DMS79 (cell line): ENCODE data around the gene BCAS3.

Experiments used
- DNase-seq: peaks from one replicate; lab custom pipeline; 2025; lab: John Stamatoyannopoulos, UW

BCAS3 gene

DNA sequence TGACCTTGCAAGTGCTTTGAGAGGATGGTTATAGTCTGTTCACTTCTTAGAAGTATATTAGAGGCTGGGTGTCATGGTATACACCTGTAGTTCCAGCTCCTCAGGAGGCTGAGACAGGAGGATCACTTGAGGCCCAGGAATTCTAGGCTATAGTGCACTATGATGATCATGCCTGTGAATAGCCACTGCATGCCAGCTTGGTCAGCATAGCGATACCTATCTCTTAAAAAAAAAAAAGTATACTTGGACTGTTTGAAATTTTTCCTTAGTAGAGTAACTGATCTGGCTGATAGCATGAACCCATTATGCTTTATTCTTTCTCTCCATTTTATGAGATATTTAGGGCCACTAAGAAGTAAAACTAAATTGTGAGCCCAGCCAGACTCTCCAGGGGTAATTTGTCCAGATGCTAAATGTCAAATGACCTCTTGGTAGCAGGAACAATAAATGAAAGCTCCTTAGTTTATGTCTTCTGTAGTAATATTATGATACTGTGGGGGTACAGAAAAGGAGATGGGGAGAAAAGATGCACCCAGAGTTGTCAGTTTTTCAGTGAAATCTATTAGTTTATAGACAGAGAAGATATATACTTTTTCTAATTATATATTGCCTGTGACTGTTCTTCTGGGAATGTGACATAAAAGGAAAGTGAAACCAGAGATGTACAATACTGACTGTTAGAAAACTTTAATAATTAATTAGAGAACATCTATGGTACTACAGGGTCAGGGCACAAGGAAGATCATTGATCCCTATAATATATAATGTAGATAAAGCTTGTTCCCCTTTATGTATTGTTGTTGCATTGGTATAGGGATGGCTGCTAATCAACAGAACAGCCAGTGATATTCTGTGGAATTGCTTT is 386.7 kb downstream of the BCAS3 start:
- no peak for DNase-seq

GRCh38 chr17:61065263-61065773 is 387.7 kb downstream of the BCAS3 start:
- no peak for DNase-seq

- DNase-seq, result no peak
Measured at GRCh38 chr17:61066062-61066461, 388.4 kb downstream of the BCAS3 start.

DNA sequence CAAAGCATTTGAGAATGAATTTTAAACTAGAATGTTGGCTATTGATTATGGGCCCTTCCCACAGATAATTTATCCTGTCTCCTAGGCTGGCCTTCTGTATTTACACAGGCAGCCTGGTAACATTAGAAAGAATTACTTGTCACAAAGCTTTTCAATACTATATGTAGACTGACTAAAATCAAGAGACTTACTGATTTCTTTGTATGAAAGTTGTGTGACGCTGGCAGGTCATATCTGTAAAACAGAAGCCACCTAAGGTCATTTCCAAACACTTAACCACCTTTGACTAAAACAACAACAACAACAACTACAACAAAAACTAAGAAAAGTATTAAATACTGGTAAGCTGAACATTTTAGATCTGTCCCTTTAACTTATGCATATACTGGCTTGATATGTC is 393.0 kb downstream of the BCAS3 start:
- no peak for DNase-seq

DNA sequence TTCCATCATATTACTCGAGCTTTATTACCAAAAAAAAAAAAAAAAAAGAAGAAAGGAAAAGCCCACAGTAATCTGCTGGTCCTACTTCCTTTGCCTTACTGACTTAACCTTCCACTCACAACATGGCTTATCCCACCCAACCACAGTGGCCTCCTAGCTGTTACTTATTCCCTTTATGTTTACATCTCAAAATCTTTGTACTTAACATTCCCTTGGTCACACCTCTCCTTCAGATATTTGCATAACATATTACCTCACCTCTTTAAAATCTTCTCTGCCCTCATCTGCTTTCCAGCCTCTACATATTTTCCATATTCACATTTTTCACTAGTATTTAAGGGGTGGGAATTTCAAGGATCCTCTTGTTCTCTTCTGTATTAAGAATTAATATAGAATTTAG is 395.0 kb downstream of the BCAS3 start:
- no peak for DNase-seq

GRCh38 chr17:61073131-61073530 is 395.5 kb downstream of the BCAS3 start:
- DNase-seq, result no peak

GRCh38 chr17:61073799-61074513 is 396.3 kb downstream of the BCAS3 start:
- DNase-seq, result no peak

- no peak for DNase-seq
Measured at GRCh38 chr17:61075988-61076387, 398.3 kb downstream of the BCAS3 start.

- no peak for DNase-seq
Measured at GRCh38 chr17:61076621-61077031, 399.0 kb downstream of the BCAS3 start.

DNA sequence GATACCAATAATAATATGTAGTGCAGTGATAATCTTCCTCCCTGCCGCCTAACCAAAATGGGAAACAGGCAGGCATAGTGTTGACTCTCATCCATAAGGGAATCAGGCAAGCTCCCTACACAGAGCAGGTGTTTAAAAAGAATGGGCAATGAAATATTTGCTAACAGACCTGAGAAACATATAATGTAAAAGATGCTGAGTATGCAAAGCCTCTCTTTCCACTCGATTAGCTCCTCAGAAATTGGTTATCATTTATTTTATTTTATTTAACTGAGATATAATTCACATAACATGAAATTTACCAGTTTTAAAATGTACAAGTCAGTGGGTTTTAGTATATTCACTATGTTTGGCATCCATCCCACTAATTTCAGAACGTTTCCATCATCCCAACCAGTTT is 404.3 kb downstream of the BCAS3 start:
- DNase-seq, result no peak

DNA sequence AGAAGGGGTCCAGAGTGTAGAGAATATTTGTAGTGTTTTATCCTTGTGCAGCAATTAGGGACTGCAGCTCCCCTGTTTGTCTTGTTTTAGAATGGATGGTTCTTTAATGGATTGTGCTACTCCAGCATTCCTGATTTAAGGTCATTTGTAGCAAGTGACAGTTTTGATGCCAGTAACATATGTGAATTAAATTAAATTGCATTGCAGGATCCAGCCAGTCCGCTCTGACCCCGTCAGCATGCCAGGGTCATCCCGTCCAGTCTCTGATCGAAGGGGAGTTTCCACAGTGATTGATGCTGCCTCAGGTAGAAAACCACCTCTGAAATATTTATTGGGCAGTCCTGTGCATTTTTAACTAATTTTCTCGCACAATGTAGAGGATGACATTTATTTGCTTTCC is 406.6 kb downstream of the BCAS3 start:
- no peak for DNase-seq

- DNase-seq, result no peak
Measured at GRCh38 chr17:61087024-61087423, 409.4 kb downstream of the BCAS3 start.

DNA sequence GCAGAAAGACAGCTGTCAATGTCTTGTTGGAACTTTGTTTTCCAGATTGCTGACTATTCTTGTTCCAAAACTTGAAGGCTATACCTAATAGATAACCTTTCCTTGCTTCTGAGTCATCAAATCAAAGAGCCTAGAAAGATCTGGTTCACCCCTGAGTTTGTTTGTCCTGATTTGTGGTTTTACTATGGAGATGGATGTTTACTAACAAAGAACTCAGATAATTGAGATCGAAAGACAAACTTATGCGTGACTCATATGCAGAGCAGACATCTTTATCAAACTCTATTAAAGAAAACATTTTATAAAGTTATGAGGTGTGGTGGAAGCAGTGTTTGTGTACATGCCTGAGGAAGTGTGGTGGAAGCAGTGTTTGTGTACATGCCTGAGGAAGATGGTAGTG is 410.9 kb downstream of the BCAS3 start:
- DNase-seq, result no peak

DNA sequence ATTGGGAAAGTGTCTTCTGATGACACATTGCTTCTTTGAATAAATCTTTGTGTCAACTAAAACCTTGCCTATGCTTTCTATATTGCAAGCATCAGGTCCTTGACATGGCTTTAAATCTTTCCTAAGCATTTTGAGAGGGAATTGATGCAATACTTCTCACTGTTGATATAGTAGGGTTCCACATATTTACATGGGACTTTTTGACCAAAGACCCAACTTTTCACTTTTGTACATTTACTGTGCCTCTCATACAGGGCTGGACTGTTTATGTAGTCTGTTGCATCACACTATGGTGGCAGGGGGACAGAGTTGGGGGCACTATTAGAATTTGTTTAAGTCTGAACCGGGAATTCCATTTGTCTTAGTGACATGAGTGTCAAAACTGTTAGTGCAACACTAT is 413.4 kb downstream of the BCAS3 start:
- no peak for DNase-seq

DNA sequence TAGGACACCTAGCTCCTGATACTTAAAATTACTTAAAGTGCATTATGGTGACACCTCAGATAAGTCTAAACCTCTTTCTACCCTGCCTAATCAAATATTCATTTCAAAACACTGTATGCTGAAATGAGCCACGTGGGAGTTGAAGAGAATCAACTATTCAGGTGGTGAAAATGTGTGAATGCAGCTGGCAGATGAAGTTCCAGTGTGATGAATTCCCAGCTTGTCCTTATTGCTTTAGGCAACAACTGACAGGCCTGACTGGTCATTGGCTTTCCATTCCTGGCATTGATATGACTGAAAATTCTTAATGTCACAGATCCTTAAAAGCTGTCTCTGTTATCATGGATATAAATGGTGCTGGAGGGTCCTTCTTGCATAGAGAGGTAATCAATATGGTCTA is 420.1 kb downstream of the BCAS3 start:
- DNase-seq, result no peak

DNA sequence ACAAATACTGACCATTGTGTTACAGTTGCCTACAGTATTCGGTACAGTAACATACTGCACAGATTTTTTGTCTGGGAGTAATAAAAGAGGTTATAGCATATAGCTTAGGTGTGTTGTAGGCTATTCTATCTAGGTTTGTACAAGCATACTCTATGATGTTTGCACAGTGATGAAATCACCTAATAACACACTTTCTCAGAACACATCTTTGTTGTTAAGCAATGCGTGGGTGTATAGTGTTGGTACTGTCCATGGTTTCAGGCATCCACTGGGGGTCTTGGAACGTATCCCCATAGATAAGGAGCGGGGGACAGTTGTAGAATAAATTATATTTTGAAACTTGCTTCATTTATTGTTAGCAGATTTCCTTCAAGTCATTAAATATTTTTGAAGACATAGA is 428.7 kb downstream of the BCAS3 start:
- DNase-seq, result no peak

DNA sequence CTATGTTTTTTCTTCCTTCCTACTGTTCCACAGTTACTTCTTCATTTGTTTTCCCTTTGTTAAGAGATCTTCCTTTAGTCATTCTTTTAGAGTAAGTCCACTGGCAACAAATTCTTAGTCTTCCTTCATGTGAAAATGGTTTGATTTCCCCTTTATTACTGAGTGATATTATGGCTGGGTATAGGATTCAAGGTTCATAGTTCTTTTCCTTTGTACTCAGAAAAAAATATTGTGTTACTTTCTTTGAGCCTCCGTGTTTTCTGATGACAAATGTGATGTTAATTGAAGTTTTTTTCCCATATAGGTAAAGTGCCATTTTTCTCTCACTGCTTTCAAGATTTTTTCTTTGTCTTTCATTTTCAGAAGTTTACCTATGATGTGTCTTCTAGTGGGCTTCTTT is 438.9 kb downstream of the BCAS3 start:
- no peak for DNase-seq

GRCh38 chr17:61117983-61118382 is 440.3 kb downstream of the BCAS3 start:
- DNase-seq, result no peak

GRCh38 chr17:61118871-61119270 is 441.2 kb downstream of the BCAS3 start:
- no peak for DNase-seq

DNA sequence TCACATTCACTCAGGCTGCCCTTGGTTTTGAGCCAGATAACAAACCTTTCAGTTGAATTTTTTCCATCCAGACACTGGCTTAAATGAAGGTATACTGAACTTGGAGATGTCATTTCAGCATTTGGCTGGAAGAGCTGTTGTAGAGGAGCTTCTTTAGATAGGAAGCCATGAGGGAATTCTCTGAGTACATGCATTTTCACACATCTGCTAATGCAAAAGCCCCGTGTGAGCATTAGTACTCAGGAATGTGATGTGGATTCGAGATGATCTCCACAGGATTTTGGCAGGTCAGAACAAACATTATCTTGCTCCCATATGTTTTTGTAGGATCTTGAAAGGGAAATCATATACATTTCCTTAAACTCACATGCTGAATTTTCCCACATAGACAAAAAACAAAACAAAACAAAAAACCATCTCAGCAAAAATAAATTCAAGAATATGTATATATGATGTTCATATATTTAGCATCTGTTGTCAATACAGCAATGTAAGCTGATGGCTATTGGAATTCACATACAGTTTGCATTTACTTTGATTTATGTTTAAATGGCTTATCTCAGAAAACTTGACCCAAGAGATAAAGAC is 444.8 kb downstream of the BCAS3 start:
- DNase-seq, result no peak

GRCh38 chr17:61124562-61124961 is 446.9 kb downstream of the BCAS3 start:
- DNase-seq, result no peak

DNA sequence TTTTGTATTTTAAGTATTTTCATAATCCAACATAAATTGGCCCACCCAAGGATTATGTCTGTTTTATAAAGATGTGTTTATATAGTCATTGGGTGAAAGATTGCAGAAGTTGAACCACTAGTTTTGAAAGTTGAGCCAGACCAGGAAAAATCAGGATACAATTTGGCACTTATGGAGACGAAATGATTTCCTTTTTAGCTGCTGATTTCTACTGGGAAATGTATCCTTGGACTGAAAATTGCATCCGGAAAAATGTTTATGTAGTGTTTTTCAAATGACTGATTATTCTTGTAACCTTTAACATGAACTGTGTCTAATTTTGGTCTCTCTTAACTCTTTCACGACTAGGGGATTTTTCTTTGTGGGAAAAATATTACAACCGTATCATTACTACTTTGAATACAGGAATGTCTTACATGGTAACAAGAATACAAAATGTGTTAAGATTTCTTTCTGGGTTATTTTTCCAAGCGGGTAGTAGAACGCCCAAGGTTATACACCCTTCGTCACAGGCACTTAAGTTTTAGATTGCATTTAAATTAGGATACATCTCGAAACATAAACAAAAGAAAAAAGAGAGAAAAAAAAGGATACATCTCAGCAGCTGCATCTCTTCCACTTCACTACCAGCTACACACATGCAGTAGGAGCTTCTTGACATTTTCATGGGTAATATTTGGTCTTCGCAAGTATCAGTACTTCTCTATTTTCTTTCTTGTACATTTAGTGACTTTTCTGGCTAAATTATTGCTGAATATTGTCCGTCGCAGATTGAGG is 449.0 kb downstream of the BCAS3 start:
- no peak for DNase-seq
